AML-193 (cell line): ENCODE results near the gene CLSTN1.
"Not testable (repeated sequence)": the region's sequence is repeated elsewhere in the genome, so short reads cannot be mapped to it uniquely, and the experiment has no call there.

Experiments used
- DNase-seq, 2 experiments: peaks; one replicate each; lab custom pipeline; 2025; lab: John Stamatoyannopoulos, UW

The CLSTN1 gene

GRCh38 chr1:9797049-9797448 is 26.7 kb downstream of the CLSTN1 start:
- DNase-seq = no peak

- no peak for DNase-seq
These were observed 29.7 kb downstream of the CLSTN1 start for GRCh38 chr1:9794081-9794480.

- DNase-seq = no peak
These were observed 30.5 kb downstream of the CLSTN1 start for GRCh38 chr1:9793291-9793690.

- DNase-seq = no peak
These were observed 31.4 kb downstream of the CLSTN1 start for GRCh38 chr1:9792156-9793042.

DNA sequence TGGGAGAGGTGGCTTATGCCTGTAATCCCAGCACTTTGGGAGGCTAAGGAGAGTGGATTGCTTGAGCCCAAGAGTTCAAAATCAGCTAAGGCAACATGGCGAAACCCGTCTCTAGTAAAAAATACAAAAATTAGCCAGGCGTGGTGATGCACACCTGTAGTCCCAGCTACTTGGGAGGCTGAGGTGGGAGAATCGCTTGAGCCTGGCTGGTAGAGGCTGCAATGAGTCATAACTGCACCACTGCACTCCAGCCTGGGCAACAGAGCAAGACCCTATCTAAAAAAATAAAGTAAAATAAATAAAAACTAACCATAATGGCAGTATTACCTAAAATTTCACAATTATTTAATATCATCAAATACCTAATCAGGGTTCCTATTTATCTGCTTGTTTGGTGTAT is 34.1 kb downstream of the CLSTN1 start:
- DNase-seq = not testable (repeated sequence)

- DNase-seq = no peak
These were observed 36.1 kb downstream of the CLSTN1 start for GRCh38 chr1:9787702-9788101.

DNA sequence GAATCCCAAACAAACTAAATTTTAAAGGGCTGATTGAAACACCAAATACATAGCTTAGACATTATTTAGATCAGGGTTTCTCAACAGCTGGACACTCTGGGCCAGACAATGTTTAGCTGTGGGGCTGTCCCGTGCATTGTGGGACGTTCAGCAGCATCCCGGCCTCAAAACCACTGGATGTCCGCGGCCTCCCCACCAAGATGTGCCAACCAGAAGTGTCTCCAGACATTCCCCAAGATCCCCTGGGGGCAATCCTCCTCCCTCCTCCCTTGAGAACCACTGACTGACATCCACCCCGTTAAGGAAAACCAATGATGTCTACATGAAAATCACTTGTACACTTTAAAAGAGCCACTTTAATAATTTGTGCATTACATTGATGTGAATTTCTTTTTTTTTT is 38.4 kb downstream of the CLSTN1 start:
- no peak for DNase-seq

- peak; percentile 53 to 62 for DNase-seq
These were observed 39.1 kb downstream of the CLSTN1 start for GRCh38 chr1:9784508-9785133.

DNA sequence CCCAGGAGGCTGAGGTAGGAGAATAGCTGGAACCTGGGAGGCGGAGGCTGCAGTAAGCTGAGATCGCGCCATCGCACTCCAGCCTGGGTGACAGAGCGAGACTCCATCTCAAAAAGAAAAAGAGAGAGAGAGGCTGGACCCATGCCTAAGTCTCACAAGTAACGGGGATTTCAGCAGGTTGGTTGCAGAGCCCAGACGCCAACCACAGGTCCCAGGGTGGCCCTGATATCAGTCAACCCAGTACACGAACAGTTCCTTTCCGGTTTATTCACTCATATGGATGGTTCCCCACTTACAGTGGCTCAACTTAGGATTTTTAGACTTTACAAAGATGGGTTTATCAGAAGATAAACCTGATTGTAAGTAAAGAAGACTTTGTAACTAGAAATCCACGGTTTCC is 40.9 kb downstream of the CLSTN1 start:
- DNase-seq = no peak

DNA sequence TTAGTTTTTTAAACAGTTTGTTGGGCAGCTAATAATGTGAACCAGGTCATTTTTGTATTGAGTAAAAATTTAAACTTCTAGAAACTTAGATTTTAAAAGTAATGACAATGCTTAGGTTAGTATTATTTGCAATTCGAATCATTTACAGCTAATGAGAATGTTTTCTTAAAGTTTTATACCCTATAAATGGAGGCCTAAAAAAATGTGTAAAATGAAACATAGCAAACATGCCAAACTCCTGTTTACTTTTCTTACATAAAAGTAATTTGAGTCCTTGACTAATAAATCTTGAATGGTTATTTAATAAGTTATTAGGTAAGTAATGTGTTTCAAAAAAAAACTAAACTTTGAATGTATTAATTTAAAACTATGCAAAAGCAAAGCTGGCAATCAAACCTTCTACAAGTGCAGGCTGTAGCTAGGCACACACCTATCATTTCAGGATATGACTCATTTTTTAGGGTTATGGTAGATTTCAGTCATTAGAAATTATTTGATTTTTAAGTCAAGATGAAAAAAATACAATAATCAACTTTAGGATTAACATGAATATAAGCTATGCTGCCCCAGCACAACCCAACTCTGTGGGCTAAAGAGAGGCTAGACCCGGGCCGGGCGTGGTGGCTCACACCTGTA is 41.5 kb downstream of the CLSTN1 start:
- DNase-seq = no peak

DNA sequence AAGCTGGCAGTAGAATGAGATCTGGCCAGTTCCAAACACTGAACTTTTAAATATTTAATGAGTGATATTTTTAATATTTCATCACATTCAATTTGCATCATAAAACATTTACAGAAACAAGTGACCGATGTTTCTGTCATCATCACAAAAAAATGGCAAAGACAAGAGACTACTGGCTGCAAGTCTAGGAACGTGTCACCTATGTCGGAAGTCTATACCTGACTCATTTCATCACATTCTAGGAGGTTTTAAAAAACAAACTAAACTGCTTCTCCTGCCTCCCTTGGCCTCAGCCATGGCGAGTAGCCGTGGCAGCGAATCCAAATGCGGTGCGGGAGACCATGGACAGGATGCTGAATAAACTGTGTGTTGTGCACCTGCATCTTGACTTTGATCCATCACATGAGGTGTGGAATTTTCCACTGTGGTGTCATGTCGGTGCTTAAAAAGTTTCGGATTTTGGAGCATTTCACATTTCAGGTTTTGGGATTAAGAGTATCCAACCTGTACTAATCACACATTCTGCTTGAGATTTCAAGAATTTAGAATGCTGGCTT is 43.1 kb downstream of the CLSTN1 start:
- DNase-seq = no peak

DNA sequence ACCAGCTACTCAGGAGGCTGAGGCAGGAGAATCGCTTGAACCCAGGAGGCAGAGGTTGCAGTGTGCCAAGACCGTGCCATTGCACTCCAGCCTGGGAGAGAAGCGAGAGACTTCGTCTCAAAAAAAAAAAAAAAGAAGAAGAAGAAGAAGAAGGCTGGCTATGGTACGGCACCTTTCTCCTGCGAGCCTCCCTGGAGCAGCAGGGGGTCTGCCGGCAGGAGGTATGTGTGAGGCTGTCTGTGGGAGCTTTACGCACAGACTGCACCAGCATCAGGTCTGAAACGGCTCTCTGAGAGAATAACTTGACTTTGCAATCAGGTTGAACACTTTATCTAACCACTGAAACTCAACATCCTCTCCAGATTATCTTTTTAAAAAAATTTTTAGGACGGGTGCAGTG is 44.9 kb downstream of the CLSTN1 start:
- no peak for DNase-seq

DNA sequence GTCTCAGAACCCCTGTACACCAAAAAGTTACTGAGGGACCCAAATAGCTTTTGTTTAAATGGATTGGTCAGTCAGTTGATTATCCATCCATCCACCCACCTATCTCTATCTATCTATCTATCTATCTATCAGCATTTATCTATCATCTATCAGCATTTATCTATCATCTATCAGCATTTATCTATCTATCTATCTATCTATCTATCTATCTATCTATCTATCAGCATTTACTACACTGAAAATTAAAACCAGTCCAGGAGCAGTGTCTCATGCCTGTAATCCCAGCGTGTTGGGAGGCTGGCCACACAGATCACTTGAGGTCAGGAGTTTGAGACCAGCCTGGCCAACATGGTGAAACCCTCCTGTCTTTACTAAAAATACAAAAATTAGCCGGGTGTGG is 47.1 kb downstream of the CLSTN1 start:
- no peak for DNase-seq

- no peak for DNase-seq
These were observed 48.8 kb downstream of the CLSTN1 start for GRCh38 chr1:9774712-9775679.

DNA sequence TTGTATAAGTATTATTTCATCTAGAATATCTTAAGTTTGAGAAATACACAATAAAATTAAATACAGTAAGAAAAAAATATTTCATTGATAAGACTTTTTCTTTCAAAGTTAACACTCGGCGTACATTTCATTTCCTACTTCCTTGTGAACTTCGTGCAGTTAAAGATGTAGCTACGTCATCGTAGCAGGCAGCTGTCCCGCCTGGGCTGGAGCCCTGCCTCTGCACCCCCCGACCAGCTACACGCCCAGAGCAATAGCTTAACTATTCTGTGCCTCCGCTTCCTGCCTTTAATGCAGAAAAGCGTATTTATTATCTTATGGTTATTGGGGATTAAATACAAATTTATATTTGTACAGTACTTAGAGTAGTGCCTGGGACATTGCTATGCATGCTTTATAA is 53.5 kb downstream of the CLSTN1 start:
- no peak for DNase-seq

DNA sequence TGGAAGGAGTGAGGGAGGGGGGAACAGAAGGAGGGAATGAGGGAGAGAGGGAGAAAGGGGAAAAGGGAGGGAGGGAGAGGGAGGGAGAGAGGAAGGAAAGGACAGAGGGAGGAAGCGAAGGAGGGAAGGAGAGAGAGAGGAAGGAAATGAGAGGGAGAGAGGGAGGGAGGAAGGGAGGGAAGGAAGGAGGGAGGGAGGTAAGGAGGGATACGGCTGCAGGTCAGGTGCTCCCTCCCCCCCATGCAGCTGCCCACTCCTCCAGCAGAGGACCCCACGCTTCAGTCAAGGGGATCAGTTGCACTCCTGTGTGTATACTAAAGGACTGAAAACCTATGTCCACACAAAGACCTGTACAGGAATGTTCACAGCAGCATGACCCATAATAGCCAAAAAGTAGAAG is 54.8 kb downstream of the CLSTN1 start:
- DNase-seq = no peak

GRCh38 chr1:9767964-9768668 is 55.6 kb downstream of the CLSTN1 start:
- DNase-seq = no peak

GRCh38 chr1:9766759-9767442 is 56.9 kb downstream of the CLSTN1 start:
- no peak for DNase-seq

GRCh38 chr1:9764550-9764949 is 59.2 kb downstream of the CLSTN1 start:
- peak; percentile 16 to 21 for DNase-seq

- DNase-seq = no peak
These were observed 59.9 kb downstream of the CLSTN1 start for GRCh38 chr1:9763914-9764313.
